ENCODE results near the gene KCNH2.

Gene KCNH2

GRCh38 chr7:150947761-150948651, 30.1 kb downstream of the KCNH2 start:
- DNase-seq, result peak; percentile 13

GRCh38 chr7:150947241-150947745, 30.8 kb downstream of the KCNH2 start:
- DNase-seq, result peak; percentile 10

DNA sequence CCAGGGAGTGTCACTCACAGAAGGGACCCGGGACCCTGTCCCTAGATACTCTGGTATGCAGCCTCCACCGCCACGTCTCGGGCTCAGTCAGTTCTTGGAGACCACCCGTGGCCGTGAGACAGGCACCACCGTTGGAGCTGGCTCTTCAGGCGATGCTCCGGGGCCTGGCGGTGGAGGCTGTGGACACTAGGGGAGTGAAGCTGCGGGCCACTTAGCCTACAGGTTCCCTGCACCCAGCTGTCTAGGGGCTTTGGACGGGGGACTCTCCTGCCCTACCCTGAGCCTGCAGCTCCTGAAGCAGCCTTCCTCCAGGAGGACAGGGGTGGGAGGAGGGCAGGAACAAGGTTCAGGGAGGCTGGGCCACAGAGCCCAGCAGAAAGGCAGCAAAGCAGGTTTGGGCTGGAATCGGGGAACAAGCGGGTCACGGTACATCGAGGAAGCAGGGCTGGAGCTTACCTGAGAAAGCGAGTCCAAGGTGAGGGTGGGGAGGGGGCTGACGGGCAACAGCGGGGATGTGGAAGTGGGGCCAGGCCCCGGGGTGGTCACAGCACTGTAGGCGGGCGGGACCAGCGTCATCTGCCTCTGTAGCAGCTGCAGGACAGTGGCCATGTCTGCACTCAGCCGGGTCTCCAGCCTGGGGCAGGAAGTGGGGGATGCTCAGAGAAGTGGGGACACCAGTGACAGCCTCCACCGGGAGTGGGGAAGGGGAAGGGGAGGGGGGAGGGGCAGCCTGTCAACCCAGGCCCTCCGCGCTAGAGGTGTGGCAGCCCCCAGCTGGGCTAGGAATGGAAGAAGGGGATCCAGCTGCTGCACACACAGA, 31.5 kb downstream of the KCNH2 start:
- DNase-seq, result peak; percentile 13

DNA sequence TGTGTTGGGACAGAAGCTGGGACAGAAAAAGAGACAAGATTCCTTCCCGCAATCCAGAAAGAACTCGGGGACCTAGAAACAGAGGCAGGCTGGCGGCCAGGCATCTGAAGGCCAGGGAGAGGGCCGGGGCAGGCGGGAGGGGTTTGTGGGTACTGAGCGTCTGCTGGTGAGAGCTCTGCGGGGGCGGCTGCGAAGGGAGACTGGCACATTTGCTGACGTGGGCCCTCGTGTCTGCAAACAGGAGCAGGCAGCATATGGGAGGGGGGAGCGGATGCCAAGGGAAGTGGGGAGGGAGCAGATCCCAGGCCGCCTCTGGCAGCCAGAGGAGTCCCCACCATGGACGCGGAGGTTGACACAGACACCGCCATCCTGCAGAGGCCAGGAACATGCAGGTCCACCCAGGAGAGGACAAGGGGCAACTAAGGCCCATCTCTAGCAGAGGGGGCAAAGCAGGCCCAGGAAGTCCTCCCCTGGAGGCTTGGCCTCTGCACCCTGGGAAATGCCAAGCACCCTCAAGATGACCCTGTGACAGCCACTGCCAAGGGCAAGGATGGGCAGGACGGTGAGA, 32.2 kb downstream of the KCNH2 start:
- DNase-seq, result peak; percentile 15

- DNase-seq, result peak; percentile 13
Observed at GRCh38 chr7:150945171-150945852, 32.8 kb downstream of the KCNH2 start.

GRCh38 chr7:150944066-150945042, 33.8 kb downstream of the KCNH2 start:
- DNase-seq, result peak; percentile 5

DNA sequence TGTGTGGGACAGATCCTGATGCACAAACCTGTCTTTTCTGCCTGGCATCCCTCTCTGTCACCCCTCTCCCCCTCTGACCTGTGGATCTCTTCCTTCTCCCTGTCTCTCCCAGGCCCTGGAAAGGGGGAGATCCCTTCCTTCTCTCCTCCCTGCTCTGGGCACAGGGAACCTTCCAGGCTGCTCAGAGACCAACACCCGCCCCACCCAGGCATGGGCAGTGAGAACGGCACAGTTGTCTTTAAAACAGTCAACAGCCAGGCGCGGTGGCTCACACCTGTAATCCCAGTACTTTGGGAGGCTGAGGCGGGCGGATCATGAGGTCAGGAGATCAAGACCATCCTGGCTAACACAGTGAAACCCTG, 34.7 kb downstream of the KCNH2 start:
- peak; percentile 4 for DNase-seq

GRCh38 chr7:150942591-150943452, 35.3 kb downstream of the KCNH2 start:
- no peak for DNase-seq

- peak; percentile 35 for DNase-seq
Observed at GRCh38 chr7:150942001-150942590, 36.0 kb downstream of the KCNH2 start.

DNA sequence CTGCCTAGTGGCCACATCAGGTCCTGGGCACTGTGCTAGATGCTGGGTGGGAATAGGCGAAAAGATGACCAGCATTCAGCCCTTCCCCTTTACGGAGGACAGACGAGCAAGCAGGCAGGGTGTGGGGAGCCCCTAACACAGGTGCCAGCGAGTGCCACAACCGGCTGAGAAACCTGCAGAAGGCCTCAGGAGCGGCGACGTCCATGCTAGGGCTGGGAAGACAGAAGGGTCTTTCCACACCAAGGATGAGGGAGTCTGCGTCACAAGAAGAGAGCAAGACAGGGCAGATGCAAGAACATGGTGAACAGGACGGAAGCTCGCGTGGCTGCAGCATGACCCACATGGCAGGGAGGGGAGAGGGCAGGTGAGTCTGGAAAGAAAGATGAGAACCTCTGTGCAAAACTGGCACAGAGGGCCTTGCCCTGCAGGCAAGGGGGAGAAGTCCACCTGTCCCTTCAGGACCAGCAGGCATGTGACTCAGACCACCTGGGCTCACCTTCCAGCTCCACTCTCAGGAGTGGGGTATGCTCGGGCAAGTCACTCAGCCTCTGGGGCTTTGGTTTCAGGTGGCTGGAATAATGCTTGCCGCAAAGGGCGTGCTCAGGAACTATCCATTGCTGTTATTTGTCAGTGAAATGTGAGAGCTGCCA, 36.6 kb downstream of the KCNH2 start:
- peak; percentile 8 for DNase-seq

DNA sequence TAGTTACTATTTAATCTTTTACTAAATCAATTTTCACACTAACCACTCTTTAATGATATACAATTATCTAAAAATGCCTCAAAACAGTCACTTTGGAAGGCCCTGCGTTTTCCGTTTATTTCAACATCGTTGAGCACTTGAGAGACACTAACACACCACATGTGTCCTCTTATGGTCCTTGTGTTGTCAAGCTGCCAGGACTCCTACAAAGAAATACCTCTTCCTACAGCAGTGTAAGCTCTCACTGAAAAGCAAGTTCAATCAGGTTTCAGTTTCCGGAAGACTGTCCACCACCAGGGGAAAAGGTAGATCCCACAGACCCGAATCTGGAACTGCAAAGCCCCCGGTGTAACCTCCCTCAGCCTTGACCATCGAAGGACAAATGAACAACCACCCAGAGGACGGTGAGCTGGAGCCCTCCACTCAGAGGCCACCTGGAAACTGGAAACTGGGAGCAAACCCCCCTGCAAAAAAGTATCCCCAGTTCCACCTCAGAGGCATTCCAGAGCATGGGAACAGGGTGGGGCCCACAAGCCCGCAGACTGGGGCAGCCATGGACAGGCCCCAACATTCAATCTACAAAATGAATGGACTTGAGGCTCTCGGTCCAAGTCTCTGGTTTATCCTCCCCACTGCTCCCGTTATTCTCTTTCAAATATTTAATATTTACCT, 37.6 kb downstream of the KCNH2 start:
- DNase-seq, result peak; percentile 2

DNA sequence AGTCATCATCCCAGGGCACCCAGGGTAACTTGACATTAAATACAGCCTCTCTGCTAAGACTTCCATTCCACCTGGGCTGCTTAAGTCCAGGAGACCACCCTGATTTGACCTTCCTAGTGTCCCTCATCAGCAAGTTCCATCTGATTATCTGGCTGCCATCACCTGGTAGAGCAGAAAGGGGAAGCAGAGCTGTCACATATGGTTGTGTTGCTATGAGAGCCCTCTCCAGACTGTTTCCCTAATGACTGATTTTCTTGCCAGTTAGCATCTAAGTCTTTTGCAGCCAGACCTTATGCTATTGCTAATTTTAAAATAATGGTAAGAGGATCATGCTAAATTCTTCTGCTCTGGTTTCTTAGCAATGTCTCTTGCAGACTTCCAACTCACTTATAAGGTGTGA, 38.7 kb downstream of the KCNH2 start:
- DNase-seq, result no peak

- DNase-seq, result peak; percentile 12
Observed at GRCh38 chr7:150939052-150939451, 39.1 kb downstream of the KCNH2 start.

GRCh38 chr7:150938566-150938965, 39.6 kb downstream of the KCNH2 start:
- peak; percentile 3 for DNase-seq

DNA sequence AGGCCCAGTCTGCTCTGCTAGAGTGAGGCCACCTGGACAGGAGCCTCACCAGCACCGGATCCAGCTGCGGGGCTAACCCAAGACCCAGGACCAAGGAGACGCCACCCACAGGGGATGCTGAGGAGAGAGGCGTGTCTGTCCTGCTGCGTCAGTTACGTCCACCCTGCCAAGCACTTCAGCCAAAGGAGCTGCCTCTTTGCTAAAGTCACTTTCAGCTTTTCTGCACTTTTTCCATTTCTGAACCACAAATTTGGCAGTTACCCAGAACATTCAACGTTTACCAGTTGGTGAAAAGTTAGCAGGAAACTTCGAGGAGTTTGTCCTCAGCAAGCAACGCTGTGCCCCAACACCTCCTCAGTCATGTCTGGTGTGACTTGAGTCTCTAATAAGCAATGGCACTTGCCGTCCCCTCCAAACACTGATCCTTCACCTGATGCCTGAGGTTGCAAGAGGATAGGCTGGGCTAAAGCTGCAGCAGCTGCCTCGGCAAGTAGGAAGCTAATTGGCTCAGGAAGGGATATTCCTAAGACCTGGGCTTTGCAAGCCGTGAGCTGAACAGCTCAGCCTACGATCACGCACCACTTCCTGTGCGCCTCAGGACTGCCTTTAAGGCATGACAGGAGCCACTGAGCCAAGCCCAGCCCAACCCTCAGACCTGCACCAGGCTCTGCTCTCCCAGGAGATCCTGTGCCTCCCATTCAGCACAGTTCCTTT, 40.1 kb downstream of the KCNH2 start:
- DNase-seq, result peak; percentile 16

DNA sequence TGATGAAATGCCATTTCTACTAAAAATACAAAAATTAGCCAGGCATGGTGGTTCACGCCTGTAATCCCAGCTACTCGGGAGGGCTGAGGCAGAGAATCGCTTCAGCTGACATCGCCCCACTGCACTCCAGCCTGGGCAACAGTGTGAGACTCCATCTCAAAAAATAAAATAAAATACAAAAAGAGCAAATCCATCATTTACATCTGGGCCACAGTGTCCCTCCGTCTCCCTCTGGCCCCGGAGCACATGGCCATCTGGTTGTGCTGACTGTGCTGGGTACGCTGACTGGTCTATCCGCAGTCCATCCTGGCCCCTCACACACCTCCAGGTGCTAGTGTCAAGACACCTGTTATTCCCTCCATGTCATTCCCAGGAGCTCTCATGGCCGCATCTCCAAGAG, 42.1 kb downstream of the KCNH2 start:
- DNase-seq, result no peak

GRCh38 chr7:150935149-150935548, 43.0 kb downstream of the KCNH2 start:
- DNase-seq, result no peak

DNA sequence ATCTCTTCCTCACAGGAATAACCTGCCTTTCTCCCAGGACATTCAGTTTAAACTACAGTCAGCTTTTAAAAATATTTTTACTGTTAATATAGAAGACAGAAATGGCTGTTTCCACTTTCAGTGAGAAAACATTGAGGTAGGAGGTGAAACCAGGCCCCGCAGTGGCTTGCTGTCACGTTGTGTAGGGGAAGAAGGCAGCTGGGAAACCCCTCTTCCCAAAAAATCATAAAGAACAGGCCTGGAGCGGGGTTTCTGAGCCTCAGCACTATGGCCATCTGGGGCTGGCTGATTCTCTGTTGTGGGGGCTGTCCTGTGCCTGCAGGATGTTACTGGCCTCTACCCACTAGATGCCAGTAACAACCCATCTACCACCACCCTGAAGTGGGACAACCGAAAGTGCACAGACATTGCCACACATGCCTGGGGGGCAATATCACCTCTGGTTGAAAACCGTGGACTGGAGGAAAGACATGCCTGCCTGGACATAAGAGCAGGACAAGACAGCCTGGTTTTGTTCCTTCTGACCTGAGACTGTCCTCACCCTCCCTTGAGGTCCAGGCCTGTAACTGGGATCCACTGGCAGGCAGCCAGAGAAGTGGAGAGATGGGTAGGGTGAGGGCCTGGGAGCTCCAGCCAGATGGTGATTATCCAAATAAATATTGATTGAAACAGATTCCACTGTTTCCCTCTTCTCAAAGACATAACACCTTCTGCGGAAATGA, 43.9 kb downstream of the KCNH2 start:
- DNase-seq, result no peak
